HG02571 (cell line): ENCODE measurements around the gene FHAD1.
"Not testable (repeated sequence)": the region's sequence is repeated elsewhere in the genome, so short reads cannot be mapped to it uniquely, and the experiment has no call there.

ENCODE experiments used
- ATAC-seq: cut with Tn5 transposase; IDR thresholded peaks from one replicate; pipeline ENCODE4 v1.9.1; 2021; ENCODE audit warnings: mild to moderate bottlenecking, moderate library complexity; ENCODE audit not compliant: unreplicated experiment

FHAD1 gene

GRCh38 chr1:15275921-15276683, 29.1 kb downstream of the FHAD1 start:
- ATAC-seq: no peak

GRCh38 chr1:15276691-15277446, 29.8 kb downstream of the FHAD1 start:
- ATAC-seq: no peak

- ATAC-seq: no peak
Observed at GRCh38 chr1:15277447-15277838, 30.4 kb downstream of the FHAD1 start.

DNA sequence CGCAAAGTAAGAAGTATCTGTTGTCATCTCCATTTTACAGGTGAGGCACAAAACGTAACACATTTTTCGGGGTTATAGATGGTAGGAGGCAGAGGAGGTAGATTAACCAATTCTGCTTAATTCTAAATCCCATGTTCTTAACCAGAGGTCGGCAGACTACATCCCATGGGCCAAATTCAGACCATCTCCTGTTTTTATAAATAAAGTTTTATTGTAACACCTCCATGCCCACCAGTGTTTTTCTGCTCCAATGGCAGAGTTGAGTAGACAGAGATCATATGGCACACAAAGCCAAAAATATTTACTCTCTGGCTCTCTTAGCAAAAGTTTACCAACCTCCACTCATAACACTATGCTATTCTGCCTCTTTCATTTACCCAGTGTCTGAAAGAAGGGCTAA, 30.9 kb downstream of the FHAD1 start:
- ATAC-seq: no peak

DNA sequence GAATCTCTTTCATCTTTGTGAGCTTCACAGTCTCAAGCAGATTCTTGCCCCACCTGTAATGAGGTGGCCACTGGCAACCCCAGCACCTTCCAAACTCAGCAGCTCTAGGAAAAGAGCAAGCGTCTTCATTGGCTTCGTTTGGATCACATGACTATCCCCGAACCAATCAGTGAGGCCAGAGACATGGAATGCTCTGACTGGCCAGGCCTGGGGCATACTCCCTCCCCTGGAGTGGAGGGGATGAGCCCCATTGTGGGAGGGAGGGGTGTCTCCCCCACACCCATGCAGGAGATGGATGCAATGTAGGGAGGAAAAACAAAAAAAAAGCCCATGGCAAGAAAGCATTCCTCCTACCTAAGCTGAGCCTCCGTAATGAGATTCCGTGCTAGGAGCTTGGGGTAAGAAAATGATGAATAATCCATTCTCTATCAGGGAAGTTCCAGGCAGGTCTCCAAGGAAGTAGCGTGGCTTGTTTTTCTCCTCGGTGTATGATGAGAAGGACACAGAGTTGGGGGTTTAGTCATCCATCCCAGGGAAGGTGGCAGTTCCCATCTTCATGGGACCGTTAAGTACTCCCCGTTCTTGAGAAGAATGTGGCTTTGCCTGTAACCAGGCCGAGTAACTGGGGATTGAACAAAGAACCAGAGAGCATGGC, 32.7 kb downstream of the FHAD1 start:
- ATAC-seq: no peak

- ATAC-seq: no peak
Observed at GRCh38 chr1:15280416-15280815, 33.4 kb downstream of the FHAD1 start.

DNA sequence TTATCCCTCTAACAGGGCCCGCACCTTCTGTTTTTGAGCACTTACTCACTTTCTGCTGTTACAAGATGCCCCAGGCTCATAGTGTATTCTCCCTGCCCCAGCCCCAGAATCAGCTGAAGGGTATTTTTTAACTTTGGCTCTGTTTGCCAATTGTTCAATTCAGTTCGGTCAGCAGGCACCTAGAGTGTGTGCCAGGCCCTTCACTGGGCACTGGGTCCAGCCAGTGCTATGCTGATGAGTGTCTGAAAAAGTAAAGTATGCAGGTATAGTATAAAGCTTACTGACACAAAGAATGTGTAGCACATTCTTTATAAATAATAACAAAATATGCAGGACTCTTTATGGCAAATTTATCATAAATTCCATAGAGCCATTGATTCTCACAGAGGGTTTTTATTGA, 35.0 kb downstream of the FHAD1 start:
- ATAC-seq: no peak

DNA sequence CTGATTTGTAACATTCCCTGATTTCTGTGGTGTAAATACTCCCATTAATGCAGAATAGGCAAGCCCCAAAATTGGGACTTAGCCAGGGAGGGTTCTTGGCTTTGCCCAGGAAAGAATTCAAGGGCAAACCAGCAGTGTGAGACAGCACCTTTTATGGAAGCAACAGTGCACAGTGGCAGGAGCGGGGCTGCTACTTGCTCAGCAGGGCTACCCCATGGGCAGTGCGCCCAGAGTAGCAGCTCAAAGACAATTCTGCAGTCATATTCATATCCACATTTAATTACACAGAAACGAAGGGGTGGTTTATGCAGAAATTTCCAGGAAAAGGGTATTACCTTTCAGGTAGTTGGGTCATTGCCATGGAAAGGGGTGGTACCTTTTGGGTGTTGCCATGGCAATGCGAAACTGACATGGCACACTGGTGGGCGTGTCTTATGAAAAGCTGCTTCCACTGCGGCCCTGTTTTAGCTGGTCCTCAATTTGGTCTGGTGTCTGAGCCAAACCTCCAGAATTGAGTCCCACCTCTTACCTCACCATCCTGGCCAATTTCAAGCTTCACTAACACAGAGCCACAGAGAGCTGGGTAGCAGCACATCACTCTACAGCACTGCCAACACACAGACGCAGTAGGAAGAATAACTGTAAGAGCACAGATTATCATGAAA, 35.9 kb downstream of the FHAD1 start:
- ATAC-seq: no peak

DNA sequence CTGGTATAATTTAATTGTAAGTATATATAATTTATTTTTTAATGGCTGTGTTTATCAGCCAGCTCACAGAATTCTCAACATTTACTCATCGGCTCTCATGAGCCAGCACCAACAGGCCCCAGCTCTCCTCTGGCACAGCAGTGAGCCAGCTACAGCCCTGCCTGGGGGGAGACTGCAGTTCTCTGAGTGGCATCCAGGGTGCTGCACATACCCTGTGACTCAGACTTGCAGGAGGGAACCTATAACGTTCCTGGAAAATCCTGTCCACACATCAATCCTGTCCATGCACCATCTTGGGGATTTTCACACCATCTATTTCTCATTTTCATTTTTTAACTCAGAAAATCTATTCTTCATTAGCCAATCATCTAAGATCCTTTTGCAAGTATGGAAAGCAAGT, 36.5 kb downstream of the FHAD1 start:
- no peak for ATAC-seq

GRCh38 chr1:15286452-15286851, 39.4 kb downstream of the FHAD1 start:
- no peak for ATAC-seq

DNA sequence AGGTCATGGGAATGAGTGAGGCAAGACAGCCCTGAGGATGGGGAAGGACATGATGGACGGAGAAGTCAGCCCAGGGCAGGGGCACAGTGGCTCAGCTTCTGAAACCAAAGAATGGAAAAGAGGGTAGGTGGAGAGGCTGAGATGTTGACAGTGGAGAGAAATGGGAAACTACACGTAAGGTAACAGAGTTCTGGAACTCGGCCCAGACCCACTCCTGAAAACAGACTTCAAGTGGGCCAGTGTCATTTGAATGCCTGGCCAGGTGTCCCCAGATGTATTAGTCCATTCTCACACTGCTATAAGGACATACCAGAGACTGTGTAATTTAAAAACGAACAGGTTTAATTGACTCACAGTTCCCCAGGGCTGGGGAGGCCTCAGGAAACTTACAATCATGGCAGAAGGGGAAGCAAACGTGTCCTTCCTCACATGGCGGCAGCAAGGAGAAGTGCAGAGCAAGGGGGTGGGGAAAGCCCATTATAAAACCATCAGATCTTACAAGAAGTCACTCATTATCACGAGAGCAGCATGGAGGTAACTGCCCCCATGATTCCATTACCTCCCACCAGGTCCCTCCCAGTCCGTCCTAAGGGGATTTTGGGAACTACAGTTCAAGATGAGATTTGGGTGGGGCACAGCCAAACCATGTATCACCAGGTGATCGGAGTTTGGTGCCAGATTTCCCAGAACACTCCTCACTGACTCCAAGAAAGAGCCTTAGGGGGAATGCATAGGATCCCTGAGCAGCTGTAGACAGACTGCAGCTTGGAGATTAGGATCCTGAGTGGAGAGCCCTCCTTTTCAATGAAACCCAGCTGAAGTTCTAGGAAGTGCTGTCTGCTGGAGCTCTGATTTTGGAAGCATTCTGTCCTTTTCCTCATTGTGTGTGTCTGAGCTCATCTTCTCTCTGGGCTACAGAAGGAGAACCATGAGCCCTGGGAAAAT, 40.3 kb downstream of the FHAD1 start:
- ATAC-seq: no peak

- ATAC-seq: no peak
Observed at GRCh38 chr1:15288173-15288926, 41.3 kb downstream of the FHAD1 start.

GRCh38 chr1:15289251-15289651, 42.2 kb downstream of the FHAD1 start:
- no peak for ATAC-seq

DNA sequence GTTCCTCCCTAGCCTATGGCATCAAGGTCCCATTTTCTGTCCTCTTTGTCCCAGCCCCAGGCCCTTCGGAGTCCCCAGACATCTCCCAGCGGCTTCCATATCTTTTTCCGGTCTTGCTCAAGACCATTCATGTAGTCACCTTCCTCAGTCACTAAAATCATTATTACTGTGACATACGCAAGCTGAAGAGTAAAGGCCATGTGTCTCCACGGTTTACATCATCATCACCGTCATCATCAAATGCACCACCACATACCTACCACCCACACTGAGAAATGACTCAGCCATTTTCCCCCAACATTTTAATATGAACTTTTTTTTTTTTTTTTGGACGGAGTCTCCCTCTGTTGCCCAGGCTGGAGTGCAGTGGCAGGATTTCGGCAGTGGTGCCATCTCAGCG, 43.4 kb downstream of the FHAD1 start:
- ATAC-seq: no peak

DNA sequence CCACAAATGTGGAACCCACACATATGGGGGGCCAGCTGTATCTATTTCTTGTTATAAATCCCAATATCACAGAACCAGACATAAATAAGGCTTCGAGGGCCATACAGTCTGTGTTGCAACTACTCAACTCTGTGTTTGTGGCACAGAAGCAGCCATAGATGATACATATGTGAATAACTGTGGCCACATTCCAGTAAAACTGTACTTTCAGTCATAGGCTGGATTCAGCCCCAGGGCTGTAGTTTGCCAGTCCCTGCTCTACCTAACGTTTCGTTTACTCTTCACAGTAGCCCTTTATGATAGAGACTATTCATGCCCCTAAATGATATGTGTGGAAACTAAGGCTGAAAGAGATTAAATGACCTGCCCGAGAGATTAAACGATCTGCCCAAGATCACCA, 48.7 kb downstream of the FHAD1 start:
- ATAC-seq: no peak

- ATAC-seq: no peak
Observed at GRCh38 chr1:15296585-15297321, 49.7 kb downstream of the FHAD1 start.

DNA sequence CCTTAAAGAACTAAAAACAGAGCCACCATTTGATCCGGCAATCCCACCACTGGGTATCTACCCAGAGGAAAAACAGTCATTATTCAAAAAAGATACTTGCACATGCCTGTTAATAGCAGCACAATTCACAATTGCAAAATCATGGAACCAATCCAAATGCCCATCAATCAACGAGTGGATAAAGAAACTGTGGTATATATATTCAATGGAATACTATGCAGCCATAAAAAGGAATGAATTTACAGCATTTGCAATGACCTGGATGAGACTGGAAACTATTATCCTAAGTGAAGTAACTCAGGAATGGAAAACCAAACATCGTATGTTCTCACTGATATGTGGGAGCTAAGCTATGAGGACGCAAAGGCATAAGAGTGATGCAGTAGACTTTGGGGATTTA, 51.0 kb downstream of the FHAD1 start:
- not testable (repeated sequence) for ATAC-seq

- no peak for ATAC-seq
Observed at GRCh38 chr1:15299179-15299578, 52.2 kb downstream of the FHAD1 start.

GRCh38 chr1:15299806-15300205, 52.8 kb downstream of the FHAD1 start:
- no peak for ATAC-seq
